SW480 (cell line): ENCODE results near the gene STRAP.
A peak's percentile ranks its signal among the peaks of the same experiment; 100 is the strongest.
"Not testable (repeated sequence)": the region's sequence is repeated elsewhere in the genome, so short reads cannot be mapped to it uniquely, and the experiment has no call there.

Experiments used
- DNase-seq: peaks from one replicate; pipeline ENCODE4 v3.0.0-alpha.2; 2016; ENCODE audit warnings: low spot score

Gene STRAP

GRCh38 chr12:15873556-15873955, 8.6 kb upstream of the STRAP start:
- no peak for DNase-seq

GRCh38 chr12:15874556-15875145, 7.5 kb upstream of the STRAP start:
- not testable (repeated sequence) for DNase-seq

- DNase-seq = no peak
Measured at GRCh38 chr12:15875863-15876262, 6.3 kb upstream of the STRAP start.

GRCh38 chr12:15879413-15879812, 2.8 kb upstream of the STRAP start:
- DNase-seq = no peak

GRCh38 chr12:15880721-15881120, 1.5 kb upstream of the STRAP start:
- DNase-seq = no peak

- DNase-seq = no peak
Measured at GRCh38 chr12:15883536-15883935, 1.3 kb downstream of the STRAP start.

GRCh38 chr12:15886372-15887042, 4.3 kb downstream of the STRAP start:
- DNase-seq = no peak

GRCh38 chr12:15887043-15887817, 5.0 kb downstream of the STRAP start:
- DNase-seq = no peak

- DNase-seq = no peak
Measured at GRCh38 chr12:15892645-15893259, 10.6 kb downstream of the STRAP start.

- no peak for DNase-seq
Measured at GRCh38 chr12:15893260-15893659, 11.1 kb downstream of the STRAP start.

GRCh38 chr12:15896867-15897266, 14.7 kb downstream of the STRAP start:
- DNase-seq = no peak

- no peak for DNase-seq
Measured at GRCh38 chr12:15897433-15897832, 15.2 kb downstream of the STRAP start.

GRCh38 chr12:15899282-15899870, 17.2 kb downstream of the STRAP start:
- peak; percentile 37 for DNase-seq

GRCh38 chr12:15904378-15904920, 22.3 kb downstream of the STRAP start:
- no peak for DNase-seq

- DNase-seq = no peak
Measured at GRCh38 chr12:15910468-15910863, 28.3 kb downstream of the STRAP start.

- DNase-seq = peak; percentile 82
Measured at GRCh38 chr12:15910864-15911721, 28.9 kb downstream of the STRAP start, which contains the start of gene DERA. TSS of gene DERA (plus strand) at chr12:15911332. CDS start at chr12:15911384, 52 bp downstream.

- not testable (repeated sequence) for DNase-seq
Measured at GRCh38 chr12:15911931-15912330, 29.7 kb downstream of the STRAP start.

- not testable (repeated sequence) for DNase-seq
Measured at GRCh38 chr12:15914131-15914530, 31.9 kb downstream of the STRAP start.

- DNase-seq = no peak
Measured at GRCh38 chr12:15918066-15918465, 35.9 kb downstream of the STRAP start.

- DNase-seq = no peak
Measured at GRCh38 chr12:15919418-15919817, 37.2 kb downstream of the STRAP start.

- no peak for DNase-seq
Measured at GRCh38 chr12:15924956-15925355, 42.8 kb downstream of the STRAP start.
